Neural cell (in vitro differentiated cells): ENCODE measurements around the gene ZBTB24.

ENCODE experiments used
- CTCF ChIP-seq: fragments of 450-650 bp; IDR thresholded peaks from 2 replicates; pipeline ENCODE4 v1.5.1; 2014; ENCODE audit warnings: antibody characterized with exemption, mild to moderate bottlenecking, moderate library complexity; ENCODE audit not compliant: poor library complexity, severe bottlenecking
- EP300 ChIP-seq: fragments of 450-650 bp; conservative IDR thresholded peaks from 2 replicates; pipeline ENCODE4 v1.6.1; 2014; ENCODE audit warnings: antibody characterized with exemption, mild to moderate bottlenecking, moderate library complexity; ENCODE audit not compliant: poor library complexity, severe bottlenecking
- EZH2 ChIP-seq: fragments of 200-600, 300-800 bp; shearing (Covaris generic), sonication (generic); IDR thresholded peaks from 2 replicates; pipeline ENCODE4 v1.6.1; 2014; ENCODE audit warnings: antibody characterized with exemption, low read length, borderline replicate concordance, mild to moderate bottlenecking; ENCODE audit not compliant: insufficient read depth, poor library complexity, severe bottlenecking
- MXI1 ChIP-seq: fragments of 450-650 bp; conservative IDR thresholded peaks from 2 replicates; pipeline ENCODE4 v1.6.1; 2014; ENCODE audit warnings: antibody characterized with exemption, mild to moderate bottlenecking; ENCODE audit not compliant: poor library complexity, severe bottlenecking
- POLR2AphosphoS5 ChIP-seq: IDR thresholded peaks from 2 replicates; pipeline ENCODE4 v1.6.1; 2012
- RAD21 ChIP-seq: fragments of 450-650 bp; conservative IDR thresholded peaks from 2 replicates; pipeline ENCODE4 v1.6.1; 2014; ENCODE audit warnings: antibody characterized with exemption, mild to moderate bottlenecking, moderate library complexity
- REST ChIP-seq: IDR thresholded peaks from 2 replicates; pipeline ENCODE4 v1.6.1; 2012; ENCODE audit warnings: borderline replicate concordance
- SMC3 ChIP-seq: fragments of 450-650 bp; conservative IDR thresholded peaks from 2 replicates; pipeline ENCODE4 v1.6.1; 2014; ENCODE audit warnings: antibody characterized with exemption, mild to moderate bottlenecking, moderate library complexity; ENCODE audit not compliant: poor library complexity
- TAF1 ChIP-seq: IDR thresholded peaks from 2 replicates; pipeline ENCODE4 v1.6.1; 2012; ENCODE audit warnings: low read depth

- no peak for TF ChIP-seq CTCF
- TF ChIP-seq POLR2AphosphoS5, result no peak
- no peak for TF ChIP-seq MXI1
- TF ChIP-seq REST, result no peak
- no peak for TF ChIP-seq EZH2
- no peak for TF ChIP-seq EP300
- no peak for TF ChIP-seq RAD21
- TF ChIP-seq SMC3, result no peak
- no peak for TF ChIP-seq TAF1
These were observed 10.8 kb upstream of the ZBTB24 start for GRCh38 chr6:109493865-109494264.
